Breast epithelium (tissue), 4 donors: ENCODE data around the gene PHLDA1. TPM values are rescaled to one million over a fixed set of nuclear protein-coding genes. Genes with fewer than 3 reads are reported as not detected.

Experiments used
- DNase-seq, 2 donors: peaks; one replicate each; pipeline ENCODE4 v3.0.0-alpha.2; 2019; ENCODE audit warnings: low spot score in 2 of 2
- H3K27ac ChIP-seq, 2 donors: fragments of 200-600 bp; sonication (generic) in 1 of 2; one replicate each; pipeline ENCODE4 v1.5.1; 2016 to 2019; ENCODE audit warnings: mild to moderate bottlenecking in 1 of 2
- H3K27me3 ChIP-seq, 2 donors: fragments of 200-600 bp; sonication (generic) in 1 of 2; one replicate each; pipeline versions ENCODE4 v1.5.1 to v1.6.0; 2017 to 2019; ENCODE audit warnings: control low read depth in 1 of 2, mild to moderate bottlenecking in 1 of 2
- H3K36me3 ChIP-seq: fragments of 200-600 bp; one replicate; pipeline ENCODE4 v1.5.1; 2019
- H3K4me1 ChIP-seq, 2 donors: fragments of 200-600 bp; sonication (generic); one replicate each; pipeline ENCODE4 v1.5.1; 2016 to 2019; ENCODE audit warnings: control low read depth in 1 of 2
- H3K4me3 ChIP-seq, 3 donors: fragments of 200-600 bp; sonication (generic); 1 replicate in 2 of 3; 2 replicates in 1 of 3; pipeline ENCODE4 v1.5.1; 2016 to 2019; ENCODE audit warnings: mild to moderate bottlenecking in 3 of 3, moderate library complexity in 2 of 3
- H3K9me3 ChIP-seq, 2 donors: fragments of 200-600 bp; sonication (generic) in 1 of 2; one replicate each; pipeline ENCODE4 v1.5.1; 2016 to 2019; ENCODE audit warnings: control low read depth in 1 of 2
- POLR2A ChIP-seq: fragments of 450-650 bp; IDR thresholded peaks from one replicate; pipeline ENCODE4 v1.6.1; 2016; ENCODE audit warnings: antibody characterized with exemption, mild to moderate bottlenecking, moderate library complexity
- POLR2AphosphoS5 ChIP-seq, 3 donors: sonication (generic); formaldehyde crosslinking; IDR thresholded peaks; one replicate each; pipeline ENCODE4 v1.6.1; 2017; ENCODE audit warnings: antibody characterized with exemption in 3 of 3
- intact Hi-C: fragments of 100-400 bp; cut with DNase I; formaldehyde crosslinking; loops from one replicate; pipeline ENCODE4 v1.15.1; 2023; ENCODE audit warnings: low total_unique reads
- total RNA-seq, 3 donors: library from RNA; depleted of rRNA; stranded (reverse); fragments of >200 nt; gene quantifications; one replicate each; pipeline ENCODE4 v1.1.0, GENCODE V29; 2016
- TF ChIP-seq, protein P1 (sequence below), 3 donors: fragments of 450-650 bp; IDR thresholded peaks; one replicate each; pipeline ENCODE4 v1.5.1; 2016 to 2017; ENCODE audit warnings: antibody characterized with exemption in 3 of 3, mild to moderate bottlenecking in 3 of 3, moderate library complexity in 3 of 3

The PHLDA1 gene
- total RNA-seq, 3 donors from 2014 or later = 5.8 to 32.6 (median 23.6) TPM

GRCh38 chr12:76002598-76003354 lies 28.8 kb downstream of the PHLDA1 start:
- H3K4me3 ChIP-seq = no peak overlapping the region
- H3K36me3 ChIP-seq = no peaks in the 10 kb centered on the region
- intact Hi-C loops = no loop called here
- H3K27ac ChIP-seq = no peak overlapping the region
- no peaks in the 10 kb centered on the region for H3K9me3 ChIP-seq
- DNase-seq = no peak
- no peaks in the 10 kb centered on the region for H3K27me3 ChIP-seq
- no peak for TF ChIP-seq POLR2AphosphoS5 (IDR thresholded peaks at IDR 0.05)
- TF ChIP-seq POLR2A = no peak
- TF ChIP-seq, protein P1, sequence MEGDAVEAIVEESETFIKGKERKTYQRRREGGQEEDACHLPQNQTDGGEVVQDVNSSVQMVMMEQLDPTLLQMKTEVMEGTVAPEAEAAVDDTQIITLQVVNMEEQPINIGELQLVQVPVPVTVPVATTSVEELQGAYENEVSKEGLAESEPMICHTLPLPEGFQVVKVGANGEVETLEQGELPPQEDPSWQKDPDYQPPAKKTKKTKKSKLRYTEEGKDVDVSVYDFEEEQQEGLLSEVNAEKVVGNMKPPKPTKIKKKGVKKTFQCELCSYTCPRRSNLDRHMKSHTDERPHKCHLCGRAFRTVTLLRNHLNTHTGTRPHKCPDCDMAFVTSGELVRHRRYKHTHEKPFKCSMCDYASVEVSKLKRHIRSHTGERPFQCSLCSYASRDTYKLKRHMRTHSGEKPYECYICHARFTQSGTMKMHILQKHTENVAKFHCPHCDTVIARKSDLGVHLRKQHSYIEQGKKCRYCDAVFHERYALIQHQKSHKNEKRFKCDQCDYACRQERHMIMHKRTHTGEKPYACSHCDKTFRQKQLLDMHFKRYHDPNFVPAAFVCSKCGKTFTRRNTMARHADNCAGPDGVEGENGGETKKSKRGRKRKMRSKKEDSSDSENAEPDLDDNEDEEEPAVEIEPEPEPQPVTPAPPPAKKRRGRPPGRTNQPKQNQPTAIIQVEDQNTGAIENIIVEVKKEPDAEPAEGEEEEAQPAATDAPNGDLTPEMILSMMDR (IDR thresholded peaks at IDR 0.05) = no peak
- no peaks in the 10 kb centered on the region for H3K4me1 ChIP-seq

DNA sequence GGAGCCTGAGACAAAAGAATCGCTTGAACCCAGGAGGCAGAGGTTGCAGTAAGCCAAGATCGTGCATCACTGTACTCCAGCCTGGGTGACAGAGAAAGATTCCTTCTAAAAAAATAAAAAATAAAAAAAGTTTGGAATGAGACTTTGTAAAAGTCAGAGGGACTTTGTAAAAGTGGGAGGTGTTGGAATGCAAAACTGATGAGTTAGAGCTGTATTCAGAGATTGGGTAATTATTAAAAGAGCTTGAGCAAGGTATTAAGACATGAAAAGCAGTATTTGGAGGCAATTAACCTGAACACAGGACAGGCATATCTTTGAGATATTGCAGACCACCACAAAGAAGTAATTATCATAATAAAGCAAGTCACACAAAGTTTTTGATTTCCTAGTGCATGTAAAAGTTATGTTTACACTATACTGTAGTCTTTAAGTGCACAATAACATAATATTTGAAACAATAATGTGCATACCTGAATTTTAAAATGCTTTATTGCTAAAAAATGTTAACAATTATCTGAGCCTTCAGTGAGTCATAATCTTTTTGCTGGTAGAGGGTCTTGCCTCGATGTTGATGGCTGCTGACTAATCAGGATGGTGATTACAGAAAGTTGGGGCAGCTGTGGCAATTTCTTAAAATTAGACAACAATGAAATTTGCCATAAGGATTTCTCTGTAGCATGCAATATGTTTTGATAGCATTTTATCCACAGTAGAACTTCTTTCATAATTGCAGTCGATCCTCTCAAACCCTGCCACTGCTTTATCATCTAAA lies 33.1 kb downstream of the PHLDA1 start:
- H3K27ac ChIP-seq = no peak overlapping the region
- no peaks in the 10 kb centered on the region for H3K9me3 ChIP-seq
- H3K4me1 ChIP-seq = no peaks in the 10 kb centered on the region

GRCh38 chr12:75997658-75998057 lies 33.9 kb downstream of the PHLDA1 start:
- intact Hi-C loops = no loop called here
- Histone ChIP-seq H3K4me3 (no peak overlapping the region), H3K36me3 (no peaks in the 10 kb centered on the region), H3K27me3 (no peaks in the 10 kb centered on the region), H3K4me1 (no peaks in the 10 kb centered on the region), H3K27ac (no peak overlapping the region), H3K9me3 (no peaks in the 10 kb centered on the region)
- TF ChIP-seq POLR2A (no peak), POLR2AphosphoS5 (IDR thresholded peaks at IDR 0.05) (no peak)
- TF ChIP-seq, protein P1 (IDR thresholded peaks at IDR 0.05) = no peak
- no peak for DNase-seq

More for the DNA sequence above, 33.1 kb downstream of the PHLDA1 start:
- no peak overlapping the region for H3K4me3 ChIP-seq
- H3K36me3 ChIP-seq = no peaks in the 10 kb centered on the region
- TF ChIP-seq, protein P1 (IDR thresholded peaks at IDR 0.05) = no peak
- TF ChIP-seq POLR2A (no peak), POLR2AphosphoS5 (IDR thresholded peaks at IDR 0.05) (no peak)
- no peak for DNase-seq
- intact Hi-C loops = no loop called here
- H3K27me3 ChIP-seq = no peaks in the 10 kb centered on the region

DNA sequence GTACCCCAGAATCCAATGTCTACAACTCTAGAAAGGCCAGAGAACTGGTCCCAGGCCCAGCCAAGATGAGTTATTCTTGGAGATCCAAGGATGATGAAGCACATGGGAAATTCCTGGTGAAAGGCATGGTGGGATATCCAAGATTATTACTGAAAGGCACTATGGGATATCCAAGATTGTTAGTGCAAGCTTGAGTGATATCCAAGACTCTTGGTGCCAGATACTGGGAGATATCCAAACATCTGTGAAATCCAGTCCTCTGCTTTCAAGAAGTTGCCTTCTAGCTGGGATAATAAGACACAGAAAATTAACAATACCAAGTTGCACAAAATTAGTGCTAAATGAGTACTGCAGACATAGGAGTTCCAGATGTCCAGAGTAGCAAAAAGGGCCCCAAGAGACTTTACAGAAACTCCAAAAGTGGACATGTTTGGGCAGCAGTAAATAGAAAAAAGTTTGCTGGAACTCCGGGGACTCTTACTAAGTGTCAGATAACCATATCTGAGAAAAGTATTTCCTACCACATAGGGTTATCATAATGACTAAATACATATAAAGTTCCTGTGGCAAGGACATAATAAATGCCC lies 34.6 kb downstream of the PHLDA1 start:
- Histone ChIP-seq H3K27me3 (no peaks in the 10 kb centered on the region), H3K4me1 (no peaks in the 10 kb centered on the region), H3K36me3 (no peaks in the 10 kb centered on the region), H3K9me3 (no peaks in the 10 kb centered on the region), H3K4me3 (no peak overlapping the region), H3K27ac (no peak overlapping the region)
- DNase-seq = no peak
- intact Hi-C loops = no loop called here
- TF ChIP-seq, protein P1 (IDR thresholded peaks at IDR 0.05) = no peak
- TF ChIP-seq POLR2A (no peak), POLR2AphosphoS5 (IDR thresholded peaks at IDR 0.05) (no peak)

- Histone ChIP-seq H3K9me3 (no peaks in the 10 kb centered on the region), H3K27me3 (no peaks in the 10 kb centered on the region), H3K4me3 (no peak overlapping the region), H3K4me1 (no peaks in the 10 kb centered on the region), H3K27ac (no peak overlapping the region), H3K36me3 (no peaks in the 10 kb centered on the region)
- no peak for DNase-seq
- TF ChIP-seq POLR2A (no peak), POLR2AphosphoS5 (IDR thresholded peaks at IDR 0.05) (no peak)
- TF ChIP-seq, protein P1 (IDR thresholded peaks at IDR 0.05) = no peak
- intact Hi-C loops = no loop called here
Measured at GRCh38 chr12:75995691-75996090, 35.9 kb downstream of the PHLDA1 start.
